NCI-H2171 treated with DMSO at 0.1 percent for 48 hours (cell line): ENCODE results near the gene EYA2.

Source experiments
- DNase-seq: peaks from one replicate; lab custom pipeline; 2025; lab: John Stamatoyannopoulos, UW

EYA2 gene

DNA sequence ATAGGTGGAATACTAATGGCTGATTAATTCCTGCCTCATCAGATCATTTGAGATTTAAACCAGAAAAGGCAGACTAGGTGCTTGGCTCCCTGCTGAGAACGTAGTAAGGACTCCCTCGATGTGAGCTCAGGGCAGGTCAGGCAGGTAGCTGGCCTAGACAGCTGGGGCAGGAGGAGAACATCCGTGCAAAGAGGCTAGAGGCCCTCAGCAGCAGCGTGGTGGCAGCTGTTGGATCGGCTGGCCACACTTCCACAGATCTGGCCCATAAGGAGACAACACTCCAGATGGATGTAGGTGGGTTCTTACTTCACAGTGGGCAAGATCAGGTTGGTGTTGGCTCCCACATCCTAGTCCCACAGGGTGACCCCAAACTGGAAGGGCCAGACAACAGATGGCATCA is 38.5 kb downstream of the EYA2 start:
- peak; percentile 26 for DNase-seq

DNA sequence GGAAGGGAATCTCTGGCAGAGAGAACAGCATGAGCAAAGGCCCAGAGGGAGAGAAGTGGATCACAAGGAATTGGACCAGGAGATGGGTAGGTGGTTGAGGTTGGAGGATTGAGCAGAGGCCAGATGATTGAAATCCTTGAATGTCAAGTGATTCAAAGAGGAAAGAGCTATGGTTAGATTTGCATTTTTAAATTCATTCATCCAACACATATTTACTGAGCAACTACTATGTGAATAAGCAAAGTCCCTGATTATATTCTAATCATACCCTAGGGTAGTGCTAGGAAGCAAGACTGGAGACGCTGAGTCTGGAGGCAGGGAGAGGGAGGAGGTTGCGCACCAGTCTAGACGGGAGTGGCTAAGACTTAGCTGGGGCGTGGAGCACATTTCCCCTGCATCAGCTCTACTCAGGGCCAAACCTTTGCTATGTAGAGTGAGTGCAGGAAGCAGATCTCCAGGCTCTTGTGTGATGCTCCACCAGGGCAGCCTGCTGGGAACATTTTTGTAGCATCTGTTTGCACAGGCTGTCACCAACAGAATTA is 40.2 kb downstream of the EYA2 start:
- peak; percentile 38 for DNase-seq

DNA sequence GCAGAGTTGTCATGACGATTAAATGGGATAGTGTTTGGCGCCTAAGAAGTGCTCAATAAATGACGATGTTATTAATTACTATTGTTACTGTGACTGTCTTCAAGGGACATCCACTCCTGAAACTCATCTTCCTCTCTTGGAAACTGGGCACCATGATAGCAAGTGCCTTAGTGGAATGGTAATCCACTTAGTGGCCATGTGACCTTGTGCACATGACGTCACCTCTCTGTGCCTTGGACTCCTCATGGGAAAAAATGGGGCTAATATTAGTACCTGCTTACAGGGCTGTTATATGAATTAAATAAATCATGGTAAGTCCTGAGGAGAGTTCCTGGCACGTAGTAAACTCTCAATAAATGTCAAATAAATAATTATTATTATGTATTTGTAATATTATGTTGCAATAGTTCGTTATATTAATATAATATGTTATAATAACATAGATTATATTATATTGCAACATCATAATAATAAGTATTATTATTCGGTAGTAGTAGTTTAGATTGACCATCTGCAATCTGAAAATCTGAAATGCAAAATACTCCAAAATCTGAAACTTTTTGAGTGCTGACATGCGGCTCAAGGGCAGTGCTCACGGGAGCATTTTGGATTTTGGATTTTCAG is 40.9 kb downstream of the EYA2 start:
- no peak for DNase-seq

DNA sequence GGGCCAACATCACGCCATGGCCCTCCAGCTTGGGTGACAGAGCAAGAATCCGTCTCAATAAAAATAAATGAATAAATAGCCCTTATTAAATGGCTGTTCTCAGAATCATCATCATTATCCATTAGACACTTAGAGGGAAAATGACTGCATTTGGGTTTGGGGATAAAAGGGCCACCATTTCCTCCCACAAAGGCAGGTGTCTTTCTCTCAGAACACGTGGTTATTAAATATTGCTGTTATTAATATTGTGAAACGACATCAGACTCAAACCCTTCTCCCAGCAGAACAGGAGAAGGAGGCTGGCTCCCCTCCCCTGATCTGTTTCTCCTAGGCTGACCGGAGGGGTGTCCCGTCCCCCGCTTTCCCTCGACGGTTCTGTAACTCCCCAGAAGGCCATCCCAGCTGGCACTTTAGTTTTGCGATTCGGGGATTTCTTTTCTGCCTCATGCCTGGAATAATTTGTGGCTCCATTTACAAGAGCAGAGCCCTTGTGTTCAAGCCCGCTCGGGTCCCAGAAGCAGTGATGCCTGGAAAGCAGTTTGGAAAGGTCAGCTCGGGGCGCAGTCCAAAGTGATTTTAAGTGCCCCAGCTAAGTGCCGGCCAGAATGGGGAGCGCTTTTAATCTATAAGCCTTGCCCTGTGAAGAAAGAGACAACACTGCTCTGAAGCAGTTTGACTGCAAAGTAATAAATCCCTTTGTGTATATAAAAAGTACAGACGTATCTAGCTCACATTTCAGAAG is 41.9 kb downstream of the EYA2 start:
- no peak for DNase-seq

DNA sequence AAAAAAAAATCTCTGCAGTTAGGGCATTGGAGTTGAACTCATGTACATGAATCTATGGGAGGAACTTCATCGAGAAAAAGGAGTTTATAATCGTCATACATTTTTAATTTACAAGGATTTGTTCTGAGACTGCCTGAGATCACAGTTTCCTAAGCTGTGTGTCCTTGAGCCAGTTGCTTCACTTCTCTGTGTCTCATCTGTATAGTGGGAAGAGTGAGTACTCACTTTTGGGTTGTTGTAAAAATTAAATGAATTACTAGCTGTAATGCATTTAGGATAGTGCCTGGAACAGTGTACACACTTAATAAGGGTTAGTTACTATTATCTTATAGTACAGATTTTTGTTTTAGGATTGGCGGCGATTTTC is 42.5 kb downstream of the EYA2 start:
- DNase-seq, result no peak

DNA sequence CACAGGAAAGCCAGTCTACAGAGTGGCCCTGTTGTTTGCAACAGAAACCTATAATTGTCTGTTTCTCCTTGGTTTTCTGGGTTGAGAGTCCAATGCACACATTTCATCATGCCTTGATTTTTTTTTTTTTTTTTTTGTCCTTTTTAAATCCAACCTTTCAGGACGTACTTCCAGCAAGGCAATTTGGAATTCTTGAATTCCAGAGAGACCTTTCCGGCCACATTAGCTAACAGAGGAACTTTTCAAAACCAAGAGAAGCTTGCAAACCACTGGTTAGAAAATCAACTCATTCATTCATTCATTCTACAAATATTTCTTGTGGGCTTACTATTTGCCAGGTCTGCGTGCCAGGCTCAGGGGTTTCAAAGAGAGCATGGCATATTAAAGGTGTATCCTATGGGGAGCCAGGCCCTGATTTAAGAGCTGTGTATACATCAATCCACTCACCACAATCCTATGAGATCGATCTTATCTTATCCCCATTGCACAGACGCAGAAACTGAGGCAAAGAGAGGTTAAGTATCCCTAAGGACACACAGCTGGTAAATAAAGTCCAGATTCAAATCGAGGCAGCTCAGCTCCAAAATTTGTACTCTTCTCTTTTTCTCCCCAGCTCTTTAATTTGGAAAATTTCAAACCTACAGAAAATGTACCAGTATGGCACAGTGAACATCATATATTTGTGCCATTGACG is 43.0 kb downstream of the EYA2 start:
- no peak for DNase-seq

DNA sequence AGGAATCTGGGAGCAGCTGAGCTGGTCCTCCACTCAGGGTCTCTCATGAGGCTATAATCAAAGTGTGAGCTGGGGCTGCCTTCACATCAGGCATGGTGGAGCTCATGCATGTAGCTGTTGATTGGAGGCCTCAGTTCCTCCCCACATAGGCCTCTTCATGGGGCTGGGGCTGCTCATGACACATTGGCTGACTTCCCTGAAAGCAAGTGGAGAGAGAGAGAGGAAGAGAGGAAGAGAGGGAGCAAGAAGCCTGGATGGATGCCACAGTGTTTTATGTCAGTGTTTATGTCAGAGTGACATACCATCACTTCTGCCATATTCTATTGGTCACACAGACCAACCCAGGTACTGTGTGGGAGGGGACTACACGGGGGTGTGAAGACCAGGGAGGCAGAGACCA is 43.8 kb downstream of the EYA2 start:
- no peak for DNase-seq

DNA sequence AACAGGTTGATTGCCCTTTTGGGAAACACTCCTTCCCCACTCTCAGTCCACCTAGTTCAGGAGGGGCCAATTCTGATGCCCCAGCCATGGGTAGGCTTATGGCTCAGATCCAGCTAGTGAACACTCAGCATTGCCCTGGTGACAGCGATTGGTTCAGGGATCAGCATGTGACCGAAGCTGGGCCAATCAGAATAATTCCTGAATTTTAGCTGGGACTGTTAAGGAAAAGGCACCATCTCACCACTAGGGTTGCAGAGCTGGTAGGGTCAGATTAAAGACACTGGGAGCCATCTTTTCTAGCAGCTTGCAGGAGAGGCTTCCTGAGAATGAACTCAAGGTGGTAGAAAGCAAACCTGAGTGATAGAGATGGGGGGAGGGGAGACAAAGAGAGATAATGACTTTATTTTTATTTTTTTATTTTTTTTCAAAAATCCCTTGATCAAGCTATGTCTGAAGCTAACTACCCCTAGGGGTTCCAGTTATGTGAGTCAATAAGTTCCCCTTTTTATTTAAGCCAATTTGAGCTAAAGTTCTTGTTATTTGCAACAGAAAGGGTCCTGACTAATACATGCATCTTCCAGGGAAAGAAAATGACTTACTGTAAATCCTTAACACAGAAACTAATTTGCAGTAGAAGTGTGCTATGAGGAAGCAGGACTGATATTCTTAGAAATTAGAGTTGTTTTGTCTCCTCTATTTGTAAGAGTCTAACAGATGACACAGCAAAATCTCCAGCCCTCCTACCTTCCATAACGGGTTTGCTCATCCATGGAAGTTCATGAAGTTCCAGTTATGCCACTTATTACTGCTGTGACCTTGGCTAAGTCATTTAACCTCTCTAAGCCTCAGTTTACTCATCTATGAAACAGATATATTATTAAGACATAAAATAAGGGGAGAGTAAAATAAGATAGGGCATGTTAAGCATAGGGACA is 44.7 kb downstream of the EYA2 start:
- DNase-seq, result peak; percentile 45

DNA sequence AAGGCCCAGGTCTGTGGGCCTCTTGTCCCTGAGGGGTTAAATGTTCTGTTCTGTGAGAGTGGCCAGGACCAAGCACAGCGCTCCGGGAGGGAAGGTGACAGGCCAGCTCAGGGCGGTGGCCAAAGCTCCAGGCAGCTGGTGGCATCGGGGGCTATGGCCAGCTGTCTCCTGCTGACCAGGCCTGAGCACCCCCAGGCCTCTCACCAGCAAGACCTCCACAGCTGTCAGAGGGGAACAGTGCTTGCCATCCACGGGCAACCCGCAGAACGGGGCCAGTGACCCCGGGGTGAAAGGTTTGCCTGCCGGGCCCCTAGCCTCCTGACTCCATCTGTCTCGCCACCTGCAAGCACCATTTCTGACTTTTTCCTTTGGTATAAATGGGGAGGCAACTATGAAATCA is 46.0 kb downstream of the EYA2 start:
- no peak for DNase-seq

DNA sequence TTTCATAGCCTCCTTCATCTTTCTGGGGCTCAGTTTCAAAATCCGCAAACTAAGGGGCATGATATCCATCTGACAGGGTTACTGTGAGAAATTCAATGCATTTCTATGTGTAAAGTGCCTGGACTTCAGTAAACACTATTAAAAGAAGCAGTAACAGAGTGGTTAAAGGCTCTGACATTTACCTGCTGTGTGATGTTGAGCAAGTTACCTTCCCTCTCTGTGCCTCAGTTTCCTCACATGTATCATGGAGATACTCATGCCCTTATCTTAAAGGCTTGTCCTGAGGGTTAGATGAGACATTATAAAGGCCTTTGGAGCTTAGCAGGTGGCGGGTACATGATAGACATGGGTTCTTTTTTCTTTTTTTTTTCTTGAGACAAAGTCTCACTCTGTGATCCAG is 46.8 kb downstream of the EYA2 start:
- no peak for DNase-seq

DNA sequence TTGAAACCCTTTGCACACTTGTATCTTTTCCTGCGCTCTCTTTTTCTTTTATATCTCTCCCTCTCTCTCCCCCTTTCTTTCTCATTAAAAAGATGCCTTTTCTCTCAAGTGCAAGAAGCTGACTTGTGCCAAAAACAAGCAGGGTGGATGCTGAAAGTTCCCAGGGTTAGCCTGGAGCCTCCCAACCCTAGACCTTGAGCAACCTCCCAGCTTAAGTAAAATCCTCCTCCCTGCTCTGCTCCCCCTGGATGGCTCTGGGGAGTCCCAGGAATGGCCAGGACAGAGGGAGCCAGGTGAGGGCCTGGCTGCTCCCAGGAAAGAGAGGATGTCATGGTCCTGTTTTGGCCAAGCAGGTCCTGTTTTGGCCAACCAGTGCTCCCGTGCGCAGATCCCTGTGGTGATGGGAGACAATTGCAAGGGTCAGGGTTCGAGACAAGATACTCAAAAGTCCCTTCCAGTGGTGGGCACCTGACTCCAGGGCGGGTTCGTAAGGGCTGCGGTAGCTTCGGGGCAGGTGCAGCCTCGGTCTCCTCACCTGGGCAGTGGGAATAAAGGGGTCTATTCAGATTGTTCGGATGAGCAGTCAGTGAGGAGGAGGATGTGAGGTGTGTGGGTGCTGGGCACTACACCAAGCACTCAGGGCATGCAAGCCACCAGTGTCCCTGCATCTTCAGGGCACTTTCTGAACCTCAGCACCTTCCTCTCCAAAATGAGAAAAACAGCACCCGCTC is 49.4 kb downstream of the EYA2 start:
- no peak for DNase-seq

DNA sequence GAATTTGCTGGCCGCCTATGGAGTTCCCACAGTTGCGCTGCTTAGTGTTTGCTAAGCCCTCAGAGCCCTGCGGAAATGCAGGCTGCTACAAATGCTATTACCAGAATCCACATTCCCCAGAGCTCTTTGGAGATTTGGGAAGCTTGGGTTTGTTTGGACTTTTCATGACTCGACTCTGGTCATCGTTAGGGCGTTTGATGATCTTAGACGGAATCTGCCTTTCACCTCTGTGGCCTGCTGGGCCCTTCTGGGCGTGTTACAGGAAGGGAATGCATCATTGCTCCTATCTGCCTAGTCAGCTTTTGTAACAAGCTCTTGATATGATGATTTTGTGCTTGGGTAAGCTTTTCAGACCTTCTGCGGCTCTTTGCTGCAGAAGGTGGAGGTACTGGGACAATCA is 50.8 kb downstream of the EYA2 start:
- DNase-seq, result no peak

DNA sequence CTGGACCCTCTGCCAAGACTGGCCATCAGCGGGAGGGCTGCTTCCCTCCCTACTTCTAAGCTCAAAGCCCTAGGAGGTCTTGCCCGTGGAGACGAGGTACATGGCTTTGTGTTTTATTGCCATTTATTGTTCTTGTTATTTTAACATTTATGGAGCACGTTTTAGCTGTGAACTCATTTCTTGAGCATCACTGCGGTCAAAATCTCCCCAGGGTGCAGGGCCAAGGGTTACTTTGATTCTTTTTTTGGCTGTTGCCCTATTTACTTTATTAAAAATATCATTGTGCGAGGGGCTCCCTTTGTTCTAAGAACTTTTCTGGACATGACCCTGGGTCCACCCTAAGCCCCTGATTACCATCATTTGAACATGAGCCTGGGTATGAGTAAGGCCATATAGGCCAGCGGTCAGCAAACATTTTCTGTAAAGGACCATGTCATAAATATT is 51.6 kb downstream of the EYA2 start:
- DNase-seq, result no peak

DNA sequence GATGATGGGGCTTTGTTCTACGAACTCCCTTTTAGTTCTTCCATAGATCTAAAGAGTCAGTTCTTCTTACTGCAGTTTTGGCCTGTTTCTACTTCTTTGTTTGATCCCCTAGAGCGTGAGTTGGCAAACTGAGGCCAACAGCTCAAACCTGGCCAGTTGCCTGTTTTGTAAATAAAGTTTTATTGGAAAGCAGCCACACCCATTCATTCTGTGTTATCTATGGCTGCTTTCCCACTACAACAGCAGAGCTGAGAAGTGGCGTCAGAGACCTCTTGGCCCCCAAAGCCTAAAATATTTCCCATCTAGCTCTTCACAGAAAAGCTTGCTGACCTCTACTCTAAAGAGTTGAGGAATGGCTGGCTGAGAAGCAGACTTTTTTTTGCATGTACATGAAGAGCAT is 52.2 kb downstream of the EYA2 start:
- DNase-seq, result no peak

DNA sequence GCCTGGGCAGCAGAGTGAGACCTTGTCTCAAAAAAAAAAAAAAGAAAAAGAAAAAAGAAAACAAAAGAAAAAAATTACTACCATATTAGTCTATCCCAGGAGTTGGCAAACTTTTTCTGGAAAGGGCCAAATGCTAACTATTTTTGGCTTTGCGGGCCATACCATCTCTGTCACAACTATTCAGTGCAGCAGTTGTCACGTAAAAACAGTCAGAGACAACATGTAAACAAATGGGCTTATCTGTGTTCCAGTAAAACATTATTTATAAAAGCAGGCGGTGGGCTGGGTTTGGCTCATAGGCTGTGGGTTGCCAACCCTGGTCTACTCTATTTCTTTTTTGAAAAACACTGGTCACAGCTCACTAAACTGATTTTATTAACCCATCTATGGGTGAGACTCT is 53.4 kb downstream of the EYA2 start:
- DNase-seq, result no peak

DNA sequence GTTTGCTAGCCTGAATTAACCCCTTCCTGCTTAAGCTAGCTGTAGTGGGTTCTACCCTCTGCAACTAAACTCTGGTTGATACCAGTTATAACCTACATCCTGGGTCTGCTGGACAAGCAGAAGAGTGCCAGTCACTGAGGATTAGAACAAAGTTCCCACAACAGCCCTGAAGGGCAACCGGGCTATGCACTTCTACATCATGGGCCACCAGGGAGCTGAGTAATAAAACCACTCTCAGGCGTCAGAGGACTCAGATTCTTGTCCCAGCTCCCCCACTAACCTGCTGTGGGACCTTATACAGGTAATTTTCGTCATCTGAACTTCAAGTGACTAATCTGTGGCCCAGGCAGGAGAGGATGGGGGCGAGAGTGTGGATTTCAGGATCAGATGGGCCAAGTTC is 56.8 kb downstream of the EYA2 start:
- no peak for DNase-seq

DNA sequence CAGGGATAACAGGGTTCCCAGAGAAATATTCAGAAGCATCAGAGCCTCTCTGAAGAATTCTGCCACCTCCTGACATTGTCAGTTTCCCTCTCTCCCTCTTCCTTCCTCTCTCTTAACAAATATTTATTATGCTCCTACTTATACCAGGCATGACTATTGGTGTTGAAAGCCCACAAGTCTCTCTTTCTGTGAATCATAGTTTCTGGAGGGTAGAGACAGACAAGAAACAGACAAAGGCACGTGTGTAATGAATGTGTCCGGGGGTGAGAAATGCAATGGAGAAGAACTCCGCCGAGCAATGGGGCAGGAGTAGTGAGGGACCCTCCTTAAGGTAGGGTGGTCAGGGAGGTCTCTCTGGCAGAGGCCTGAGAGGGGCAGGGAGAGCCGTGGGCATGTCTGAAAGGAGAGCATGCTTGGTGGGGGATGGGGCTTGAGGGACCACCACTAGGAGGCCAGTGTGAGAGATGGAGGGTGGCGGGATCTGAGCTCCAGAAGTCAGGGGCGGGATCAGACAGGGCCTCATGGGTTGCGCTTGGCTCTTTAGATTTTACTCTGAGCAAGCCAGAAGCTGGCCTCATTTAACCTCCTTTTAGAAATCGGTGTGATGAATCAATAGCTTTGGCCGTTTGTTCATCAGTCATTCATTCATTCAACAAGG is 57.3 kb downstream of the EYA2 start:
- no peak for DNase-seq

DNA sequence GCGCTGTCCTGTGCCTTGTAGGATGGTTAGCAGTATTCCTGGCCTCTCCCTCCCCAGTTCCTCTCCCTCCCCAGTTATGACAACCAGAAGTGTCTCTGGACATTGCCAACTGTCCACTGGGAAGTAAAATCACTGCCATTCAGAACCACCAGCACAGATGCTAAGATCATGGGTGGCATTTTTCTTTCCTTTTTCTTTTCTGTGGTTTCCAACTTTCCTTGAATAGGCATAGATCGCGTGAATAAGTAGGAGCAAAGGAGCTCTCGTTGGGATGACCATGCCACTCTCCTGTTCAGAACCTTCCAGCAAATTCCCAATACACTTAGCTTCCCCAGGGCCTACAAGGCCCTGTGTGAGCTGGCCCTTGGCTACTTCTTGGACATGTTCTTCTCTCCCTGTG is 59.0 kb downstream of the EYA2 start:
- no peak for DNase-seq

DNA sequence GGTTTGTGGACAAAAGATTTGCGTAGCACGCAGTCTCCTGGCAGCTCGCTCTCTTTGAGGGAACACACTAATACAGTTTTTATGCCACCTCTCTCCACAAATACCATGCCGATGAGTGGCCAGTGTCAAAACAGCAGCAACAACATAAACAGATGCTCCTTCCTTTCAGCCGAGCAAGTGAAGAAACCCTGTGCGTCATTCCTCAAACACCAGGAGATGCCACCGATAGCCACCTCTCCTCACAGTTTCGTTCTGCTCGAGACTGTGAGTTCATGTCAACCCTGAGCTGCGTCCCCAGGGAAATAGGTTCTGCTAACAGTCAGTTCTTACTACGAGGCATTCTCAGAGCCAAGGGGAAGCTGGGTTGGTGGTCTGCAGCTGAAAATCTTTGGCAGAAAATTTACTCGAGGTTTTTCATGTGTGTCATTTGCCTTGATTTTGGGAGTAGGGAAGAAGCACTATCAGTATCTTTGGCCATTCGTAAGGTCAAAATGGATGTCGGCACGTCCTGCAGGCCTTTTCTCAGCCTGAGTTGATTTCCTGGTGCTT is 59.9 kb downstream of the EYA2 start:
- no peak for DNase-seq
